A673 (cell line): ENCODE data around the gene UBP1. TPM values are rescaled to one million over a fixed set of nuclear protein-coding genes. Genes with fewer than 3 reads are reported as not detected.

Experiments used
- BruUV-seq: library from RNA; stranded (reverse); fragments of 400-500 nt; replicated peaks from 2 replicates; lab custom pipeline; 2021; lab: Mats Ljungman, UMichigan
- CTCF ChIA-PET: fragments of 300-600 bp; sonication (Branson Sonifier 250); formaldehyde crosslinking; loops from one replicate; lab custom pipeline; 2022; ENCODE audit warnings: antibody characterized with exemption; lab: Charles Lee
- POLR2A ChIA-PET: fragments of 300-600 bp; sonication (Branson Sonifier 250); formaldehyde crosslinking; loops from one replicate; lab custom pipeline; 2022; ENCODE audit warnings: antibody characterized with exemption; ENCODE audit not compliant: low non-redundant PET; lab: Charles Lee
- DNase-seq: peaks from one replicate; pipeline ENCODE4 v3.0.0-alpha.2; 2015; ENCODE audit warnings: low spot score
- H3K27ac ChIP-seq: fragments of 200-600 bp; sonication (generic); 2 replicates; pipeline ENCODE4 v1.5.1; 2016; ENCODE audit warnings: mixed run types, low read depth, mild to moderate bottlenecking, mixed read lengths, antibody characterized with exemption, low read length; ENCODE audit not compliant: poor library complexity, severe bottlenecking
- H3K27me3 ChIP-seq: fragments of 200-600 bp; sonication (generic); replicated peaks from 2 replicates; pipeline ENCODE4 v1.6.1; 2017; ENCODE audit warnings: mixed run types, low read depth, mild to moderate bottlenecking, mixed read lengths, antibody characterized with exemption, low read length; ENCODE audit not compliant: insufficient read depth, poor library complexity
- H3K36me3 ChIP-seq: fragments of 200-600 bp; sonication (generic); 2 replicates; pipeline ENCODE4 v1.6.1; 2016; ENCODE audit warnings: mixed run types, mild to moderate bottlenecking, mixed read lengths, antibody characterized with exemption, low read length; ENCODE audit not compliant: insufficient read depth, poor library complexity, severe bottlenecking
- H3K4me1 ChIP-seq: fragments of 200-600 bp; sonication (generic); 2 replicates; pipeline ENCODE4 v1.6.1; 2017; ENCODE audit warnings: mixed run types, mild to moderate bottlenecking, mixed read lengths, antibody characterized with exemption, low read length; ENCODE audit not compliant: insufficient read depth, poor library complexity, severe bottlenecking
- H3K4me3 ChIP-seq: fragments of 200-600 bp; sonication (generic); 2 replicates; pipeline ENCODE4 v1.5.1; 2016; ENCODE audit warnings: low read depth, mixed run types, mild to moderate bottlenecking, mixed read lengths, low read length; ENCODE audit not compliant: poor library complexity, severe bottlenecking
- H3K9me3 ChIP-seq: fragments of 200-600 bp; sonication (generic); 2 replicates; pipeline ENCODE4 v1.6.1; 2016; ENCODE audit warnings: mixed run types, low read depth, mild to moderate bottlenecking, mixed read lengths, antibody characterized with exemption, low read length; ENCODE audit not compliant: poor library complexity, severe bottlenecking
- EZH2 ChIP-seq: fragments of 200-600 bp; sonication (generic); IDR thresholded peaks from 2 replicates; pipeline ENCODE4 v1.6.1; 2017; ENCODE audit warnings: borderline replicate concordance, low read depth, mild to moderate bottlenecking, mixed read lengths, antibody characterized with exemption, low read length; ENCODE audit not compliant: poor library complexity, severe bottlenecking
- intact Hi-C: fragments of 100-400 bp; cut with micrococcal nuclease; formaldehyde crosslinking; loops from one replicate; pipeline ENCODE4 v1.10.0; 2022; ENCODE audit not compliant: unreplicated experiment
- total RNA-seq: library from RNA; stranded (reverse); gene quantifications from 2 replicates; pipeline ENCODE4 v1.2.3, GENCODE V29; 2021
- TF ChIP-seq, protein P1 (sequence below): fragments of 300-800, 200-600 bp; sonication (generic); conservative IDR thresholded peaks from 2 replicates; pipeline ENCODE4 v1.5.1; 2017; ENCODE audit warnings: low read depth, mild to moderate bottlenecking, antibody characterized with exemption, low read length, moderate library complexity, mixed read lengths

Gene UBP1
- total RNA-seq, 1 experiment from 2014 or later = 59.4 TPM

DNA sequence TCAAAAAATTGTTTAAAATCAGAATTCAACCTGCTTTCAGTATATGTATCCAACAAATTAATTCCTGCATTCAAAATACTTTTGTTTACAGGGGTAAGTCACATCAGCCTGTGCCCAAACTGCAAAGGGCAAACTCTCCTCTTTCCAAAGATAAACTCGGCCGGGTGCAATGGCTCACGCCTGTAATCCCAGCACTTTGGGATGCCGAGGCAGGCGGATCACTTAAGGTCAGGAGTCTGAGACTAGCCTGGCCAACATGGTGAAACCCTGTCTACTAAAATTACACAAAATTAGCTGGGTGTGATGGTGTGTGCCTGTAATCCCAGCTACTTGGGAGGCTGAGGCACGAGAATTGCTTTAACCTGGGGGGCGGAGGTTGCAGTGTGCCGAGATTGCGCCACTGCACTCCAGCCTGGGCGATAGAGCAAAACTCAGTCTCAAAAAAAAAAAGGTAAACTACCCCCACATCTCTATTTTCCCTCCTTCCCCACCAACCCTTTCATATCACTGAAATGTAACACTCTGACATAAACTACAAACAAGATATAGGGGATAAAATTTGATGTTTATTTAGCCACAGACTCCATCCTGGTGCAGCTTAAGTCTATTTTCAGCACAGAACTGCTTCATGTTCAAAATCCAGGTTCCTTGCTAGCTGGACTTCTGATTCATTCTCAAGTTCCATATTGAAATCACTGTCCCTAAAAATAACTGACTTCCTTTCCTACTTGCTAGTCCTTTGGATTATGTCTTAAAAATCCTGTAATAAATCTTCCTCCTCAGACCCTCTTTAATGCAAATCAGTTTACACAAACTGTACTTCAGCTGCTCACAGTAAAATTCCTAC, 15.4 kb downstream of the UBP1 start:
- Histone ChIP-seq H3K4me3 (no peak overlapping the region), H3K4me1 (peaks cover 43% of the 10 kb centered on the region), H3K27ac (peak overlapping the region; percentile 53), H3K36me3 (peaks cover 23% of the 10 kb centered on the region), H3K27me3 (no peaks in the 10 kb centered on the region), H3K9me3 (no peaks in the 10 kb centered on the region)
- ChIA-PET POLR2A (no interaction called here), CTCF (no interaction called here)
- intact Hi-C loops = no loop called here
- no TSS peak for BruUV-seq
- TF ChIP-seq, protein P1, sequence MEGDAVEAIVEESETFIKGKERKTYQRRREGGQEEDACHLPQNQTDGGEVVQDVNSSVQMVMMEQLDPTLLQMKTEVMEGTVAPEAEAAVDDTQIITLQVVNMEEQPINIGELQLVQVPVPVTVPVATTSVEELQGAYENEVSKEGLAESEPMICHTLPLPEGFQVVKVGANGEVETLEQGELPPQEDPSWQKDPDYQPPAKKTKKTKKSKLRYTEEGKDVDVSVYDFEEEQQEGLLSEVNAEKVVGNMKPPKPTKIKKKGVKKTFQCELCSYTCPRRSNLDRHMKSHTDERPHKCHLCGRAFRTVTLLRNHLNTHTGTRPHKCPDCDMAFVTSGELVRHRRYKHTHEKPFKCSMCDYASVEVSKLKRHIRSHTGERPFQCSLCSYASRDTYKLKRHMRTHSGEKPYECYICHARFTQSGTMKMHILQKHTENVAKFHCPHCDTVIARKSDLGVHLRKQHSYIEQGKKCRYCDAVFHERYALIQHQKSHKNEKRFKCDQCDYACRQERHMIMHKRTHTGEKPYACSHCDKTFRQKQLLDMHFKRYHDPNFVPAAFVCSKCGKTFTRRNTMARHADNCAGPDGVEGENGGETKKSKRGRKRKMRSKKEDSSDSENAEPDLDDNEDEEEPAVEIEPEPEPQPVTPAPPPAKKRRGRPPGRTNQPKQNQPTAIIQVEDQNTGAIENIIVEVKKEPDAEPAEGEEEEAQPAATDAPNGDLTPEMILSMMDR = no peak
- no peak for TF ChIP-seq EZH2
- DNase-seq = peak; percentile 11

DNA sequence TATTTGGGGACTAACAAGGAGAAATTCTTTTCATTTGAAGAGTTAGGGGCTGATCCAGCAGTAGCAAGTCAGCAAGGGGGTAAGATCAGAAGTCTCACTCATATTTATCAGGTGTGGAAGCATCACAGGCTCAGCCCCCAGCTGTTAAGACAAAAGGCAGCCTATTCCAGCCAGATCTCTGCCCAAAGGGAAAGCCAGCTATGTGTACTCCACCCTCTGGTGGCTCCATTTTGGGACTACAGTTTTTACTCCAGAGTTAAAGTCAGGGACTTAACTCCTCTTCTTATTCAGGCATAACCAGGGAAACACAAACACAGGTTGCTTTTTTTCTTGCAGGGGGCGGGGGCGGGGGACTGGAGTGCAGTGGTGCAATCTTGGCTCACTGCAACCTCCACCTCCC, 19.2 kb downstream of the UBP1 start:
- no peak for DNase-seq
- no peak overlapping the region for H3K4me3 ChIP-seq
- H3K27me3 ChIP-seq = no peaks in the 10 kb centered on the region
- TF ChIP-seq EZH2 = no peak
- ChIA-PET CTCF (no interaction called here), POLR2A (no interaction called here)
- peaks cover 13% of the 10 kb centered on the region for H3K4me1 ChIP-seq
- intact Hi-C loops = no loop called here
- peaks cover 23% of the 10 kb centered on the region for H3K36me3 ChIP-seq
- H3K9me3 ChIP-seq = no peaks in the 10 kb centered on the region
- H3K27ac ChIP-seq = no peak overlapping the region
- BruUV-seq = no TSS peak

DNA sequence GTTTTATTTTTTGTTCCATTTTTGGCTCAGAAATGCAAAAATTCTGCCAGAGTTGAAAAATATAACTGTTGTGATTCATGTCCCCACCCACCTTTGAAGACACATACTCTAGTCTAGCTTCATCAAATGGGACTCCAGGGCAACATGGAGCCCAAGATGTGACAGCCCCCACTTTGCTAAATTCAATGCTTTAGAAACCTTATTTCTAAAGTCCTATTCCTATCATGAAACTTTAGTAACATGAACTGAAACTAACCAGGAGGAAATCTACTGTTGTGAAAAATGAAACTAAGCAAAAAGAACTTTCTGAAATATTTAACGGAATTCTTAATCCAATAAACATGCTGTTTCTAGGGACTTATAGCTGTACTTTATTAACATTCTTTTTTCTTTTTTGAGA, 20.3 kb downstream of the UBP1 start:
- no peaks in the 10 kb centered on the region for H3K27me3 ChIP-seq
- H3K36me3 ChIP-seq = peaks cover 26% of the 10 kb centered on the region
- H3K27ac ChIP-seq = no peak overlapping the region
- no peaks in the 10 kb centered on the region for H3K9me3 ChIP-seq
- DNase-seq = no peak
- CTCF ChIA-PET = interaction anchor here (0.6 to 0.7 kb wide), 2 partner anchors 82 to 463 kb away, joined by 3 to 6 read pairs; no protein-coding TSS in a partner anchor
- H3K4me3 ChIP-seq = no peak overlapping the region
- H3K4me1 ChIP-seq = peaks cover 5% of the 10 kb centered on the region
- TF ChIP-seq, protein P1 = no peak
- no peak for TF ChIP-seq EZH2
- no TSS peak for BruUV-seq
- POLR2A ChIA-PET = no interaction called here
- intact Hi-C loops = no loop called here
